Spleen (tissue), 7 donors: ENCODE measurements around the gene FNBP1L.

ENCODE experiments used
- POLR2A ChIP-seq, 3 donors: fragments of 450-650 bp; IDR thresholded peaks; one replicate each; pipeline ENCODE4 v1.5.1; 2017; ENCODE audit warnings: antibody characterized with exemption in 3 of 3, mild to moderate bottlenecking in 1 of 3
- TF ChIP-seq, protein P1 (sequence below), 11 experiments: fragments of 200-600 bp in 7 of 11; fragments of 450-650 bp in 4 of 11; sonication (generic) in 4 of 11; IDR thresholded peaks in 8 of 11; conservative IDR thresholded peaks in 3 of 11; 1 replicate in 7 of 11; 2 replicates in 4 of 11; pipeline versions ENCODE4 v1.4.0 to v1.8.0; 2016 to 2021; ENCODE audit warnings: antibody characterized with exemption in 11 of 11, inconsistent platforms in 4 of 11, mild to moderate bottlenecking in 1 of 11
- donor health status: DM: no; HTN: no; CAD: no; lungs with moderate emphysema.
- donor health status: DM: no; HTN: no; CAD: no.
- donor health status: DM: no; HTN: no; CAD: no.

- TF ChIP-seq, protein P1, sequence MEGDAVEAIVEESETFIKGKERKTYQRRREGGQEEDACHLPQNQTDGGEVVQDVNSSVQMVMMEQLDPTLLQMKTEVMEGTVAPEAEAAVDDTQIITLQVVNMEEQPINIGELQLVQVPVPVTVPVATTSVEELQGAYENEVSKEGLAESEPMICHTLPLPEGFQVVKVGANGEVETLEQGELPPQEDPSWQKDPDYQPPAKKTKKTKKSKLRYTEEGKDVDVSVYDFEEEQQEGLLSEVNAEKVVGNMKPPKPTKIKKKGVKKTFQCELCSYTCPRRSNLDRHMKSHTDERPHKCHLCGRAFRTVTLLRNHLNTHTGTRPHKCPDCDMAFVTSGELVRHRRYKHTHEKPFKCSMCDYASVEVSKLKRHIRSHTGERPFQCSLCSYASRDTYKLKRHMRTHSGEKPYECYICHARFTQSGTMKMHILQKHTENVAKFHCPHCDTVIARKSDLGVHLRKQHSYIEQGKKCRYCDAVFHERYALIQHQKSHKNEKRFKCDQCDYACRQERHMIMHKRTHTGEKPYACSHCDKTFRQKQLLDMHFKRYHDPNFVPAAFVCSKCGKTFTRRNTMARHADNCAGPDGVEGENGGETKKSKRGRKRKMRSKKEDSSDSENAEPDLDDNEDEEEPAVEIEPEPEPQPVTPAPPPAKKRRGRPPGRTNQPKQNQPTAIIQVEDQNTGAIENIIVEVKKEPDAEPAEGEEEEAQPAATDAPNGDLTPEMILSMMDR (IDR thresholded peaks at IDR 0.05 in 8 of 11, conservative IDR thresholded peaks at IDR 0.05 in 3 of 11) = no peak
- TF ChIP-seq POLR2A (IDR thresholded peaks at IDR 0.05) = no peak
Measured at GRCh38 chr1:93599479-93599878, 151.6 kb downstream of the FNBP1L start.
